ENCODE measurements around the gene MEF2C.
A peak's percentile ranks its signal among the peaks of the same experiment; 100 is the strongest.

Gene MEF2C

DNA sequence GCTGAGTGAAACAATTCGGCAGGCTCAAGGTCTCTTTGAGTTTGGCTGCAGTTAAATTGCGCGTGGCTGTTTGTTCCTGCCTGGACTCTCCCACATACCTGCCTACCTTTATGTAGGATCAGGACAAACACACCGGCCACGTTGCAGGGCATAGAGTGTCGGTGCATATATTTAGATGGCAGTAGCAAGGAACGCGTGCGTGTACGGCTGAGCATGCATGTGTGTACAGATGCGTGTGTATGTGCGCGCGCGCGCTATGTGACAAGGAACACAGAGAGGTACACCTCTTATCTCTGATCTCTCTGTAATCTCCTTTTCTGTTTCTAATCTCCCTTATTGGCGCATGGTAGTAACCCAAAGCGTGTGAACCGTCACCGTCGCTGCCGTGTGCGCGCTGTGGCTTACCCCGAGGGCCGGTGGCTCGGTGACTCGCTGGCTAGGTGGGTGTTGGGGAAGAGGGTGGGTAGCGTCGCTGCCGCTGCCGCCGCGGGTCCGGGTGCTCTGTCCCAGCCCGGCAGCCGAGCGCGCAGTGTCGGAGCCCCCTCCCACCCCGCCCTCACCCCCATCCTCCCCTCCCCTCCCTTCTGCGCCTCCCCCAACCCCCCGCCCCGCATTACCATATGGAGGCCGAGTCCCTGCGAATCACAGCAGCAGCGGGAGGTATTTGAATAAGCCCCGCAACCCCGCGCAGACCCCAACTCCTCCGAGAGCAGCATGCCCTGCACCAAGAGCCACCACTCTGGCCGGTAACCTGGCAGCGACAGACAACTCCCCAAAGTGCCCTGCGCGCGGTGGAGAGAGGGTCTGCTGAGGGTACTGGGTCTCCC lies 204.8 kb downstream of the MEF2C start:
- no peak for DNase-seq
- Mint-ChIP-seq H3K9me3 (peaks cover 7 to 8% of the 10 kb centered on the region in 2 donors), H3K36me3 (peaks cover 12 to 21% of the 10 kb centered on the region in 2 donors), H3K27ac (peak overlapping the region; percentile 62), H3K4me3 (peak overlapping the region in 1 of 2 donors; percentile 17), H3K27me3 (peaks cover 69 to 85% of the 10 kb centered on the region in 2 donors), H3K4me1 (peaks cover 24 to 45% of the 10 kb centered on the region in 2 donors)
- ATAC-seq (replicated peaks): no peak

DNA sequence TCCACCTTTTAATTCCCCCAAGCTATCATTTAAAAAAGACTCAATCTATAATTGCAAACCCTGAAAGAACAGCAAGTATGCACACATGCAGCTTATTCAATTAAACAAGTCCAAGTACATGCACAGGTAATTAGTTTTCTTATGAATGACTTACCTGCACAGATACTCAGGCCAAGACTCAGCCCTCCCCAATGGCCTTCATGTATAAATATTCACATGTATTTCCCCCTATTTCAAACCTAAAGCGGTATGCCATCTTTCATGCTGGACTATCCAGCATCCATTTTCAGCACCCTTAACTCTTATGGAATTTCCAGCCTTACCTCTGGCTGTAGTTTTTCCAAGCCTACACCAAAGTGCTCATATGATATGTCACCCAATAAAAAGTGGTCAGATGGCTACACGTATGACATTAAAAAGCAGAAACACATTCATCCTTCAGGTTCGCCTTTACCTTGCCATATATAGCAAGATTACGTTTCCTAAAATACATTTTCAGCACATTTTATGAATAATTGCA lies 205.5 kb downstream of the MEF2C start:
- Mint-ChIP-seq H3K36me3 (peaks cover 12 to 17% of the 10 kb centered on the region in 2 donors), H3K9me3 (peaks cover 7 to 8% of the 10 kb centered on the region in 2 donors), H3K4me3 (no peak overlapping the region), H3K27me3 (peaks cover 67 to 82% of the 10 kb centered on the region in 2 donors), H3K27ac (no peak overlapping the region), H3K4me1 (peaks cover 20 to 46% of the 10 kb centered on the region in 2 donors)
- ATAC-seq (replicated peaks): no peak
- DNase-seq: no peak

DNA sequence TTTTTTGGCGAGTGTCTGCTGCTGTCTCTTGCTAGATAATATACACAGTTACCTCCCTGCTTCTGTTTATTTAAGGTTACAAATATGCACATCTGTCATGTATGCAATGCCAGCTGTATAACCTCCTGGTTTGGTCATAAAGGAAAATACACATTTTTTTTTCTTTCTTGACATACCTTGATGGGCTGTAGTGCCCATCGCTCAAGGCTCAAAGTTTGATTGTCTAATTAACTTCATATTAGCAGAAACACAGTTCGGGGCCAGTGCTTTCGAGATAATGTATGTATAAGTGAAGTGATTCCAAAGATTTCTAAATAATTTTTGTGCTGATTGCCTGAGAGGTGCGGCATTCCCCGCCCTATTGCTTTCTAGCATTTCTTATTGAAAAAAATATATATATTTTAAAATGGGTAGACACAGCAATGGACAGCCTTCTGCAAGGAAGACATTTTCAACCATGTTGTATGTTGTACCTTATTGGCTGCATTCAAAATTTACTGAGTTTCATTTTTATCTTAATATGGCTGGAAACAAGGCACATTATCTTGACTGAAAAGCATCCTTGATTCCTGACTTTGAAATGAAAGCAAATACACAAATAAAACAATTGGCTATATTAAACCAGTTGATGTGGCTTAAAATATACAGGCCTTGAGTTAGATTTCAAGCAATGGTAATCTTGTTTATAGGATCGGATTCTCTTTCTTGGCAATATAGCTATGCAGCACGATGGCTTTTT lies 206.2 kb downstream of the MEF2C start:
- no peak for DNase-seq
- Mint-ChIP-seq H3K27me3 (peaks cover 73 to 88% of the 10 kb centered on the region in 2 donors), H3K27ac (no peak overlapping the region), H3K36me3 (peaks cover 12 to 17% of the 10 kb centered on the region in 2 donors), H3K4me3 (peak overlapping the region; percentile 85 to 90), H3K4me1 (peaks cover 20 to 51% of the 10 kb centered on the region in 2 donors), H3K9me3 (peaks cover 8 to 9% of the 10 kb centered on the region in 2 donors)
- ATAC-seq (replicated peaks): no peak

DNA sequence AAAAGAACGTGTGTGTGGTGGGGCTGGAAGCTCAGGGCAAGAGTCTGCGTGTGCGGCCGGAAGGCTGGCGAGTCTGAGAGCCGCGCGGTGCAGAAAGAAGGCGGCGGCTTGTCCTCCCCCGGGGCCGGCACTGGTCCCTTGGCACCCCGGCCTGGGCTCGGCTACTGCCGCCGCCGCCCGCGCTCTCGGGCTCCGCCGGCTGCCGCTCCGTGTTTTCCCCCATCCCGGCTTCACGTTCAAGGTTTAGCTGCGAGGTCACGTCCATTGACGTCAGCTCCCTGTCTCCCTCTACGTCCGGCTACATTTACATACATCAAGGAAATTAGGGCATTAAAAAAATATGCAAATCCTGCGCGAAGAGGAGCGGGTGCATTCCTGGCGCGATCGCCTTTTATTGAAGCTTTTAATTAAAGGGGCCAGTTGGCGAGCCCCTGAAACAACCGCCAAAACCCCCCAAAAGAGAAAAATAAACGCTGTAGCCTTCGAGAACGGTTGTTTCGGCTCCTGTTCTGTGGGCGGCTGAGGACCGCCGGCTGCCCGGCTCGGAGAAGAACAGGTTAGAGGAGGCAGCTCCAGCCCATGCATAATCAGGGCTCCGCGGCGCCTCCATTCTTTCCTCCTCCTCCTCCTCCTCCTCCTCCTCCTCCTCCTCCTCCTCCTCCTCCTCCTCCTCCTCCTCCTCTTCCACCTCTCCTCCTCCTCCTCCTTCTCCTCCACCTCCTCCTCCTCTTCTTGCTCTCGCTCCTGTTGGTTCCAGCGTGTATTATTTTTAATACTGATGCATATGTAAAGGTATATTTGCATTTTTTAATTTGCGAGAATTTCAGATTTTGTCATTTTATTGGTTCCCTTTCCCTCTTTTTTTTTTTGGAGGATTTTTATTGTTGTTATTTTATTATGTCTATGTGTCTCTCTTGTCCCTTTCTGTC lies 207.0 kb downstream of the MEF2C start:
- peaks cover 8 to 9% of the 10 kb centered on the region in 2 donors for H3K9me3 Mint-ChIP-seq
- H3K4me3 Mint-ChIP-seq: peak overlapping the region; percentile 85 to 90
- peak overlapping the region; percentile 66 for H3K27ac Mint-ChIP-seq
- ATAC-seq (replicated peaks): peak; percentile 58
- no peak for DNase-seq
- peaks cover 71 to 88% of the 10 kb centered on the region in 2 donors for H3K27me3 Mint-ChIP-seq
- H3K36me3 Mint-ChIP-seq: peaks cover 12 to 17% of the 10 kb centered on the region in 2 donors
- H3K4me1 Mint-ChIP-seq: peaks cover 20 to 51% of the 10 kb centered on the region in 2 donors

DNA sequence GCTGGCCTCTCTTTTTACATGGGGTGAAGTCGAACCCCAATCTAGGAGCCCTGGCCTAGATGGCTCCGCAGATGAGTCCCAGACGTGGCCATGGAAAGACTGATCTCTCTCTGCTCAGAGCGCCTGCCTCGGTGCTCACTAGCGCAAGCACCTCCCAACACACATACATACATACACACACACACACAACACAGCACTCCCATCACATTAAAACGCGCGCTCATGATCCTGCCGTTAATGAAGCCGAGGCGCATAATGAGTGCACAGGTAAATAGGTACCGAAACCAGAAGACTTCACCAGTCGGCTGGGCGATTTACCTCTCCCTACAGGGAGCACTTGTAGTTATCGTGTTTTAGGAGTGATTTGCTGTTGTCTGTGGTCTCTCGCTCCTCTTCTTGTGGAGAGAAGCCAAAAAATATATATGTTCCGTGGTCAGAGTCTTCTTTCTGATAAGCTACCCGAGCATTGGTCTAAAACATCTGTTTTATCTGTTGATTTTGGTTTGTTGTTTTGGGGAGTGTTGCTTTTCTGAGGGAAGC lies 207.7 kb downstream of the MEF2C start:
- peak overlapping the region; percentile 66 for H3K27ac Mint-ChIP-seq
- peaks cover 69 to 80% of the 10 kb centered on the region in 2 donors for H3K27me3 Mint-ChIP-seq
- peaks cover 12 to 17% of the 10 kb centered on the region in 2 donors for H3K36me3 Mint-ChIP-seq
- peaks cover 17 to 44% of the 10 kb centered on the region in 2 donors for H3K4me1 Mint-ChIP-seq
- DNase-seq (no peak), ATAC-seq (replicated peaks) (peak; percentile 33 to 43)
- H3K9me3 Mint-ChIP-seq: peaks cover 8 to 9% of the 10 kb centered on the region in 2 donors
- peak overlapping the region; percentile 85 to 90 for H3K4me3 Mint-ChIP-seq

DNA sequence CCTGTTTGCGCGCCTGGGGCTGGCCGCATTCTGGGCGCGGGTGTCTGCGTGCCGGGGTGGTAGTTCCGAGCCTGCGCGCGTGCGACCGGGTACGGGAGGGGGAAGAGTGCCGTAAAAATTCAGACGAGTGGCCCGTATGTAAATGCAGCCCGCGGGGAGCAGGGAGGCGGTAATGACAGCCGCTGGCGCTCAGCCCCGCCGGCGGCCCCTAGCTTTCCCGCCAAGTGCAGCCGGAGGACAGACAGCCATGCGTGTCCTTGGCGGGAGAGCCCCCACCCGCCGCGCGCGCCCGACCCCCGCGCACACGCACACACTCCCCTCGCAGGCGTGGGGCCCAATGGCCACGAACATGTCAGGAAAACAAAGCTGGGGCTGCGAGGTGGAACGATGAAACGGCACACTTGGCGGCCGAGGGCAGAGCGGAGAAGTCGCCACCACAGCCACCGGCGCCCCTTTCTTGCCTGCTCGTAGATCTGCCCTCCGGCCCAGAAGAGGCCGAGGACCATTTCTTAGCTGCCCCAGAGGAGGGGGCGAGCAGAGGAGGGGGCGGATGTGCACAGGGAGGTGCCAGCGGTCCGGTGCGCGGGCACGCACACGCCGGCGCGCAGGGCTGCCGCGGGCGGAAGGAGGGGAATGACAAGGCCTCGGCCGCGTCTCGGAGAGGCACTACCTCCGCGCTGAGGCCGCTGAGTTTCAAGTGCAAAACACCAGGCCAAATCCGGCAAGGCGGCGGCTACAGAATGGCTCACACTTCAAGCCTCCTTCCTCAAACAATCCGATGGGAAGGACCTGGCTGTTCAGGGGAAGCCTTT lies 208.4 kb downstream of the MEF2C start:
- H3K27me3 Mint-ChIP-seq: peaks cover 74 to 81% of the 10 kb centered on the region in 2 donors
- H3K4me3 Mint-ChIP-seq: peak overlapping the region; percentile 85 to 90
- DNase-seq (peak; percentile 43), ATAC-seq (replicated peaks) (peak; percentile 71 to 77)
- H3K9me3 Mint-ChIP-seq: peaks cover 7 to 9% of the 10 kb centered on the region in 2 donors
- H3K36me3 Mint-ChIP-seq: peaks cover 11 to 16% of the 10 kb centered on the region in 2 donors
- H3K4me1 Mint-ChIP-seq: peaks cover 17 to 40% of the 10 kb centered on the region in 2 donors
- peak overlapping the region; percentile 66 for H3K27ac Mint-ChIP-seq

DNA sequence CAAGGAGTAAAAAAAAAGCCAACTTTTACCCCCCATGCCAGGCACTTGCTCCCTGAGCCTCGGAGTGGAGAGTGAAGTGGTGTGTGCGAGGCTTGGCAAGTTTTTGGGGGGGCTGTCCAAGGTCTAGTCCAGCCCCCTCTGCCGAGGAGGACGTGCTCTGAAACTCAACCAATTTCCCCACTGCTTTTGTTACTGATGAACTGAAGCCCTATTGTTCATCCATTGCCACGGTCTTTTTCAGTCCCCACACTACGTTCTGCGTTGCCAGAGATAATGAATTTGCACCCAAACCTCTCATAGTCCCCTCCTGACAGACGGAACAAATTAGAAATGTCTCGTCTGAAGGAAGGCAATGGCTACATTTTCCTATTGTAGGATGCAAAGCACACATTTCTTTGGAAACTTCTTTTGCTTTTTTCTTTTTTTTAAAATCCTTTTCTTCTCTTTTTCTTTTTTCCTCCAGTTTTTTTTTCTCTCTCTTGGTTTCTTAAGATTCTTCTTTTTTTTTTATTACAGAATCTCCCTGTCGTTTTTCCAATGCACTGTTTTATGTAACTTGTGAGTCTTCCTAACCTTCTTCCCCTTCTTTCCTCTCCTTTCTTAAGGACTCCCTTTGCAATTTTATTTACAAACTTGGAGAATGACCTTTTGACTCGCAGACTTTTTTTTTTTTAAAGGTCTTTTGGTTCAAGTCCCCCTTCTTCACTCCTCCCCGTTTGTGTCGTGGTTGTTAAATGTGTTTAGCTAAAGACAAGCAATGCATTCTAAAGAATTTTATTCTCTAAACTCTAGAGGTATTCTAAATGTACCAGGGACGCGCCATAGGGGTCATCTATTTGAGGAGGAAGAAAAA lies 209.5 kb downstream of the MEF2C start:
- Mint-ChIP-seq H3K27ac (peak overlapping the region; percentile 66), H3K4me1 (peaks cover 15 to 40% of the 10 kb centered on the region in 2 donors), H3K36me3 (peaks cover 8 to 11% of the 10 kb centered on the region in 2 donors), H3K27me3 (peaks cover 72 to 76% of the 10 kb centered on the region in 2 donors), H3K4me3 (peak overlapping the region; percentile 78 to 90), H3K9me3 (peaks cover under 1 to 10% of the 10 kb centered on the region in 2 donors)
- DNase-seq (no peak), ATAC-seq (replicated peaks) (no peak)

DNA sequence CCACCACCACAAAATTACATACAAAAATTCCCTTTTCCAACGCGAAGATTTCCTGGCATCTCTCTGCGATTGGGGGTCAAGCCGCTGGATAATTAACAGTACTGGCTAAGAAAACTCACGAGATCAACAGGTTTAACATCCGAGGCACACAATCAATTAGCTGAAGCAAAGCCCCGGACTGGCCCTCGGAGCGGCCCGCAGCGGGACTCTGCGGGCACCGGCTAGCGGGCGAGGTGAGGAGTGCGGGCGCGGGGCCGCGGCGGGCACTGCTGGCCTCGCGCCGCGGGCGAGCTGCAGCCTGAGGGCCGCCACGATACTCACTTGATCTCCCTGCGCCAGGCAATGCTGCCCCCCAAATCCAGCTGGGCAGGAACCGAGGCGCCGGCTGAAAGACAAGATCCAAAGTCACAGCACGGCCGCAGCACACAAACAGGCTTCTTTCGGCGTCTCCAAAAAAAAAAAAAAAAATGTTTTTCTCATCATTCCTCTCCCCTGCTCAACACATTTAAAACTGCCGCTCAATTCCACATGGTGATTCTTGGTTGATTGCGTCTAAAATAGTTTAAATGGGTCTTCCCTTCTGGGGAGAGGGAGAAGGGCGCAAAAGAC lies 210.2 kb downstream of the MEF2C start:
- H3K36me3 Mint-ChIP-seq: peaks cover 8 to 10% of the 10 kb centered on the region in 2 donors
- no peak for ATAC-seq (replicated peaks)
- no peak for DNase-seq
- H3K27ac Mint-ChIP-seq: peak overlapping the region; percentile 66
- peaks cover 0 to 11% of the 10 kb centered on the region in 2 donors for H3K9me3 Mint-ChIP-seq
- no peak overlapping the region for H3K4me3 Mint-ChIP-seq
- H3K27me3 Mint-ChIP-seq: peaks cover 72 to 76% of the 10 kb centered on the region in 2 donors
- H3K4me1 Mint-ChIP-seq: peaks cover 18 to 45% of the 10 kb centered on the region in 2 donors

DNA sequence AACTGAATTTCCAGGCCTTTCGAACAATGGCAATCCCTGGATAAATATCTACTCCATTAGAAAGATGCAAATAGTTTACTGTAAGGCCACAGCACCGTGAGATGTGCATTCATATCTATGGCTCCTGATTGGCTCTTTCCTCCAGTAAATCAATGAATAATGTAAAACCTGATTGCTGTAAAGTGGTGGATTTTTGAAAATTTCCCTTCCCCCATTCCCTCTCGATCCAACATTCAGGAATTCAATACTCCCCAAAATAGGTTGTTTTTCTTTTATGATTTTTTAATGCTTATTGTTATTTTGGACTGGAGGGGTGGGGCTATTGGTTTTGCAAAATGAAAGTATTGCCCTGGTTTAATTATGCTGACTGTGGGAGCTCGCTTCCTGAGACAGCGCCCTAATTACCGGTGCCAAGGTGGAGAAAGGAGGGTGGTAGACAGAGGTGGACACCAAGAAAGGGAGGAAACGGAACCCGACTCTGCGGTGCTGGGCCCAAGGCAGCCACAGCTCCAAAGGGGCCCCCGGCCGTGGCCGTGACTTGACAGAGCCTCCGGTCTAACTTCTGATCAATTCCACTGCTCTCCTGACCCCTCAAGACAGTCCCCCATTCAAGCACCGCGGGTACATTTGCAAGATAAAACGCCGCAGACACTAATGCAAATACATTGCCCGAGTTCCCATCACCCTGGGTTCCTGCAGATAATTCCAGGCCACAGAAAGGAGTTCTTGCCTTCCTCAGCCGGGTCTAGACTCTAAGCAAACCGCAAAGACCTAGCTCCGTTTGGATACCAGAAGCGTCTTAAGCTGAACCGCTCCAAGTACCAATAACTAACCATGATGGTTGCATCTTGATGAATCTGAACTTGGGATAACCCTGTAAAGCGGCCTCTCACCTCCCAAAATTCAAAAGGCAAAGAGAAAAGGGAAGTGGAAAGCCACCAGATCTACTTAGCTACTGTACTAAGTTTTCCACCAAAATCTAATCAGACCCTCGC lies 211.2 kb downstream of the MEF2C start:
- H3K9me3 Mint-ChIP-seq: peaks cover 0 to 8% of the 10 kb centered on the region in 2 donors
- H3K4me1 Mint-ChIP-seq: peaks cover 26 to 55% of the 10 kb centered on the region in 2 donors

DNA sequence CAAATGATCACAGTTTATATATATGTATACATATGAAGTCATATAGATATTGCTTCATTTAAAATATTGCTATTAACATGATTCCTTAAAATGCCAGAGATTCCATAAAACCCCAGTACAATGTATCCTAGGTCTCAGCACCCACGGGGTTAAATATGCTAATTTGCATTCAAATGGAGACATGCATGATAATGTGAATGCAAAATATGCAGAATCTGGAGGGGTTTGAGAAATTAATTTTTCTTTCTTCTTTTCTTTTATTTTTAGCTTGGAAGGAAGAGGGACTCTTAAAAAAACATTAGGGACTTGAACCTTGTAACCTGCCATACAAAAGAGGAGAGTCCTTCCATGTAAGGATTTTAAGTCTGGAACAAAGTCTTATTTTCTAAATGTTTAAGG lies 211.9 kb downstream of the MEF2C start:
- Mint-ChIP-seq H3K9me3 (peaks cover 0 to 10% of the 10 kb centered on the region in 2 donors), H3K27me3 (peaks cover 76 to 79% of the 10 kb centered on the region in 2 donors), H3K4me1 (peaks cover 27 to 56% of the 10 kb centered on the region in 2 donors), H3K36me3 (peaks cover 10 to 13% of the 10 kb centered on the region in 2 donors), H3K4me3 (no peak overlapping the region), H3K27ac (no peak overlapping the region)
- no peak for DNase-seq
- no peak for ATAC-seq (replicated peaks)

More for the DNA sequence above, 211.2 kb downstream of the MEF2C start:
- Mint-ChIP-seq H3K27ac (peak overlapping the region; percentile 31), H3K36me3 (peaks cover 10% of the 10 kb centered on the region in 2 donors), H3K27me3 (peaks cover 76 to 79% of the 10 kb centered on the region in 2 donors), H3K4me3 (no peak overlapping the region)
- no peak for ATAC-seq (replicated peaks)
- DNase-seq: no peak

All from stimulated activated naive B cell treated with anti-CD40 and anti-IgM and Interleukin-4, amounts not matched to agents 10 μg/mL and 1 μg/mL and 100 μg/mL, for 72 hours (primary cell).